HG03066 (cell line): ENCODE measurements around the gene BID.
A peak's percentile ranks its signal among the peaks of the same experiment; 100 is the strongest.
"Not testable (repeated sequence)": the region's sequence is repeated elsewhere in the genome, so short reads cannot be mapped to it uniquely, and the experiment has no call there.

Experiments used
- ATAC-seq: cut with Tn5 transposase; IDR thresholded peaks from one replicate; pipeline ENCODE4 v1.9.1; 2021; ENCODE audit warnings: low read depth; ENCODE audit not compliant: unreplicated experiment

BID gene

DNA sequence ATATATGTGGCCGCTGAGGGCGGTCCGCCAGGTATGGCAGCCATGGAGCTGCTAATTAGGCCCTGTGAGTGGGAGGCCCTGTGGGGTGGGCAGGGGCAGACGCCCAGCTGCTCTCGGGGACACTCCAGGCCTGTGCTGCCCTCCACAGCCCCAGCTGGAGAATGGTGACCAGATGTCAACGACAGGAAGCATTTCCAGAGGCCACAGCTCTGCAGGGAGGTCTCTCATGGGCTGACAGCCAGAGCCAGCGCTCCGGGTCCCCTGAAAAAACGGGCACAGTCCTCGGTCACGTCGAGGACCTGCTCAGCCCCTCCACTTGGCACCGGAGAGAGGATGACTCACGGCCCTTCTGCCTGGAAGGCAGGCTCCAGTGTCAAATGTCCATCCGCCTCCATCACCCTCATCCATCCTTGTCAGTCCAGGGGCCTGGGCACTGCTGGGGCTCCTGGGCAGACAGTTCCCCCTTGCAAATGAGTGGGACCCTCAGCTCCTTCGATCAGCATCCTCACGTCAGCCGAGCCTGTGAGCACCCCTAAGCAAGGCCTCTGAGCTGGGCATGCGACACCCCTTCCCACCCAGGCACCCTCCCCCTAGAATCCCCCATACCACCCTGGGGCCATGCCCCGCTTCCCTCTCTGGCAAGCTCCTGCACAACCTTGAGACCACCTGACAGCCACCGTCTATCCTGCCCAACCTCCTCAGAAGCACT lies 1.9 kb downstream of the BID start:
- ATAC-seq = no peak

DNA sequence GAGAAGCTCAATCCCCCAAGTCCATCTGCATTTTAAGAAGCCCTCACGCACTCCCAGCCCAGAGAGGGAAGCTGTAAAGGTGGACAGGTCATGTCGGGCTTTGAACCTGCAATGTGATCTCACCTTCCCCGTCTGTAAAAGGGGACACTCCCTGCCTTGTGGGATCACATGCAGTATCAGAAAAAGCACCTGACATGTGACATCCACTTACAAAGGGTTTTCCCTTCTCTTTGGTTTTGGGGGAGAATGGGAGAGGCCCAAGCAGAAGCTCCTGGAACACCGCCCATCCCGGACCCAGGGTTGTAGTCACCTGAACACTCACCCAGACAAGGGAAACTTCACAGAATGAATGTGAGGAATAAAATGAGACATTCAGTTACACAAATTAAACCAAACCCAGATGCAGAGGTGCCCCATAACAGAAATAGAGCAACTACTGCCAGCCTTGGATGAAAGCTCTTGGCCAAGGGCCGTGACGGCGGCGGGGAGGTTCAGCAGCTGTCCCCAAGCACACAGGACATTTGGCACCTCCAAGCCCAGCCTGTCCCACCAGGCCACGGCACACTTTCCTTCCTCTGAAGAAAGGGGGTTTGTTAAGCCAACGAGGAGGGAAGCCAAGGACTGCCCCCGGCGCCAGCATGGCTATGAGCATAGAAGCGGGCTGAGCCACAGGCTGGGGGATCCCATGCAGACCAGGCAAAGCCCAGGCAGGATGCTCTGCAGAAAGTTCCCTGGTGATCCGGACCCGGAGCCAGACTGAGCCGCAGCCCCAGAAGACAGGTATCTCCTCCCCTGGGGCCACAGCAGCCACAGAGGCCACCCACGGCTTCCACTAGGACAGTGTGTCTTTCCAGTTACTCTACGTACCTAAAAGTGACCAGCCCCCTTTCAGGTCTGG lies 3.8 kb downstream of the BID start:
- no peak for ATAC-seq

DNA sequence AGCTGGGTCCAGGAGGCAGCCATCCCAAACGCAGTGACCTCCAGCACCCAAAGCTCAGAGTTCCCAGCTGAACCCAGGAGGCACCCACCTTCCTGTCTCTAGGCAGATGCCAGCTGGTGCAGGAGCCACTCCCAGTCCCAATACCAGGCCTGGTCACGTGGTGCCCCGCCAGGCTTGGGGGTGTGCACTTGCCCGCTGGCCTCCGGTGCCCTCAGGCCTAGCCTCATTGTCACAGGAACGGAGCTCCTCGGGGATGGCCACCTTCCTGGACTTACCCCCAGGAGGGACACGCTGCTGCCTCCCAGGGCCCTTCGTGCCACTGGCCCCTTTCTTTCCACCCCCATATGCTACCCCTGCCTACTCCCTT lies 4.6 kb downstream of the BID start:
- ATAC-seq = no peak

DNA sequence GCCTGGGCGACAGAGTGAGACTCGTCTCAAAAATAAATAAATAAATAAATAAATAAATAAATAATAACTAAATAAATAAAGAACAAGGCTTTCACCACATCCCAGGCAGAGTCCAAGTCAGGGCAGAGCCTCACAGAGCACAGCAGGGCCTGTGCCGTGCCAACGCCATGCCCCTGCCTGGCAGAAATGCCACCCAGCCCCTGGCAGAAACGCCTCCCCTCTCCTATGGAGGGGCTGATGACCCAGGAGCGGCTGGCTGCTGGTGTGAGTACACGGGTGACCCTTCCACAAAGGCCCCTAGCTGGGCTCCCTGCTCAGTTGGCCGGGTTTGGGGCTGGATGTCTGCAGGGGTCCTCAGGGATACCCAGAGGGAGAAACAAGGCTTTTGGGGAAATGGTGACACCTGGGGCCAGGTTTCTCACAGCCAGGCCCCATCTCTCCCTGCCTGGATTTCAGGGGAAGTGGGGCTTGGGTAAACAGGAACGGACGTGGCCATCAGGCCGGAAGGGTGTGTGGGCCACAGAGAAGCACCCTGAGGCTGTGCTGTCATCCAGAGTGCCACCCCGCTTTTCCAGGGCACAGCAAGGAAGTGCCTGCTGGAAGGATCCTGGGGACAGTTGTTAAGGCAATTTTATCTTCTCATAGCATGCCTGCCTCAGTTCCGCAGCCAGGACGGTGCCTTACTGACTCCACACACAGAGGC lies 5.1 kb downstream of the BID start:
- ATAC-seq = no peak

DNA sequence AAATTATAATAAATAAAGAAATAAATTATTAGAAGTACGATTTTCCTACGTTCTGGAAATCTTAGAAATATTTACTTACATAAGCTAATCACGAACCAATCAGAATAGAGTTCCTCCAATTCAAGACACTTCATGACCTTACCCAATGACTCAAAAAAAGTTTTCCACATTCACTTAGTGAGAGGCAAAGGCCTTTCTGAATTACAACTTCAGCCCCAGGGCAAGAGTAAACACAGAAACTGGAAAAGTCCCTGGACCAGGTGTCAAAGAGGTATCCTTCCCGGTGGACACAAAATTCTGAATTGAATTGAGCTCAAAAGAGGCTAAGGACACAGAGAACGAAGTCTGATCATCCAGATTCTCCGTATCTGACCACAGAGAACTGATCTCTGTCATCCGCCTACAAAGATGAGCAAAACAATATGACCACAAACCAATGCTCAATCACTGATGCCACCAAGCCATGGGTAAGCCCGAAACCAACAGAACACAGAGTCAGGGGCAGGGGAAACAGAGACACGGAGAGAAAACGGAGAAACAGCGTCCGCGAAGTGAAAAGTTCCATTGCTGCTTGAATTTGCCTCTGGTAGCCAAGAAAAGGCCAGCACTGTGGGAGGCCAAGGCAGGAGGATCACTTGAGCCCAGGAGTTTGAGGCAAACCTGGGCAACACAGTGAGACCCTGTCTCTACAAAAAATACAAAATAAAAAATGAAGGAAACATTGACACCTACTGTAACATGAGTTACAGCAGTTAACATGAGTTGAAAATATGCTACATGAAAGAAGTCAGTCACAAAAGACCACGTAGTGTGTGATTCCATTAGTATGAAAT lies 6.8 kb downstream of the BID start:
- peak; percentile 61 for ATAC-seq

DNA sequence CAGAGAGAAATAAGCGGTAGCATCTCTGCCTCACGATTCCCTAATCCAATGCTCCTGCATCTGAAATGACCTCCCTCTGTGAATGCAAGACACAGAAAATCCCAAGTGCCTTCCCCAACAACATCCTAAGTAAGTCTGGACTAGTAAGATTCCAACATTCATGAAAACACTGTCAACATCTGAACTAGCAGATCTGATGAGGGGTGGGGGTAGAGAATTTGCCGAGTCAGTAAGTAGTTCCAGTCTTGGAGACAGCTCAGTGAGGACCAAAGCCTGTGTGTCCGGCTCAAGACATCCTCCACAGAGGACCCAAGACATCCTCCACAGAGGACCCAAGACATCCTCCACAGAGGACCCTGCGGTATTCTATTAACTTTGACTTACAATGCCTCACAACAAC lies 9.4 kb downstream of the BID start:
- ATAC-seq = not testable (repeated sequence)

DNA sequence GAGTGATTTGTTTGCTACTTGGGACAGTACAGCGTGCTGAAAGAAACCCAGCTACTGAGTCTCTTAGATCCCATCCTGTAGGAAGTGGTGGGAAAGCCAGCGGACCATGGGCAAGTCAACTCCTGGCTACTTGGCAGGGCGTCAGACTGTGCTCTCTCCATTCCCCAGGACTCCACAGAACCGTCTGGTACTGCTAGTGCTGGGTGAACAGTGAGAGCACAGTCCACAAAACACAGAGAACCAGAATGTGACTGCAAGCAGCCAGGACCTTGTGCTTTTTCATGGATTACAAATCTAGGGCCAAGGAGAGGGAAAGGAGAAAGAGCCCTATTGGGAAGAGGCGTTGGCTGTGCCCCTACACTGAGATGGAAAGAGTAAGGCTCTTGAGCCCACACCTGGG lies 10.2 kb downstream of the BID start:
- ATAC-seq = no peak

DNA sequence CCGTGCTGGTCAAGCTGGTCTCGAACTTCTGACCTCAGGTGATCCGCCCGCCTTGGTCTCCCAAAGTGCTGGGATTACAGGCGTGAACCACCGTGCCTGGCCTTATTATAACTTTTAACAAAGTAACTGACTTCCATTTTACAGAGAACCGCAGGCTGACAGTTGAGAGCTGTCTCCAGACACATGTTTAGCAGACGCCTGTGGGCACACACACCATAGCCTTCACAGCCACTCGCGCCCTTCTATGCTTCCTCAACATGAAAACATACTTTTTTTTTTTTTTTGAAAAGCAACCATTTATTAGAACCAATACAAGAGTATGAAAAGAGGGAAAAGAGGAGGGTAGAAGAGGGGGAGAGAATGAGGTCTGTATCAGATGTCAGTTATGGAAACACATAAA lies 10.8 kb downstream of the BID start:
- not testable (repeated sequence) for ATAC-seq

DNA sequence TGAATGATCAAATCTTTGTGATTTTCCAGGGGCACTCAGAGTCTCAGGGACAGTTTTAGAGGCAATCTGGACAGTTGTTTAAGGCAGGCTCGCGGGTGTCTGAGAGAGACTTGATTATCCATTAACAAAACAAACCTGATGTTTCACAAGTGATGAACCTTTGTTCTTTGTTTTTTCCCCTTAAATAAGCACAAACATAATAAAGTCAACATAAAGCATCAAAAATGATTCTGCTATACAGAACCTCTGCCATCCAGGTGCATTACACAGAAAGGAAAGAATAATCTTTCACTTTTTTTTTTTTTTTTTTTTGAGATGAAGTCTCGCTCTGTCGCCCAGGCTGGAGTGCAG lies 13.2 kb downstream of the BID start:
- ATAC-seq = no peak

DNA sequence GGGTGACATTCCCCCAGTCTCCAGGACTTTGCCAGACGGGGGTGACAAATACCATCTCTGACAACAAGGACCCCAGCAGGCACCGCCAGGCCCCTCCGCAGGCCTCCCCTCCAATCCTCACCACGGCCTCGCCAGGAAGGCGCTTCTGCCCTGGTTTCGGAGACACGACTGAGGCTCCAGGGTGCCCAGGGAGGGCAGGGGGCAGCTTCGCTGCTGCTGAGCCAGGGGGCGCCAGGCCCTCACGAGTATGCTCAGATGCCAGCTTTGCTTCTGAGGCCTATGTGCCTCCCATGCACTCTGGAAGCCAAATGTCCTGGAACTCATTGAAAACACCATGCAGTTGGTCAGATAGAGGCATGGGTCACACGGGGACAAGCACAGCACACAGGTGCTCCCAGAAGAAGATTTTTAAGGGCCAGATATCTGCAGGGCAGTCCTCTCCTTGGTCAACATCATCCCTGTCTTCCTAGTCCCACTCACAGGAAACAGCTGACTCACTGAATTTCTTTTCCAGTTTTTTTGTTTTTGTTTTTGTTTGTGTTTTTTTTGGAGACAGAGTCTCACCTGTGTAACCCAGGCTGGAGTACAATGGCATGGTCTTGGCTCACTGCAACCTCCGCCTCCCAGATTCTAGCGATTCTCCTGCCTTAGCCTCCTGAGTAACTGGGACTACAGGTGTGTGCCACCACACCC lies 19.9 kb downstream of the BID start:
- ATAC-seq = no peak

DNA sequence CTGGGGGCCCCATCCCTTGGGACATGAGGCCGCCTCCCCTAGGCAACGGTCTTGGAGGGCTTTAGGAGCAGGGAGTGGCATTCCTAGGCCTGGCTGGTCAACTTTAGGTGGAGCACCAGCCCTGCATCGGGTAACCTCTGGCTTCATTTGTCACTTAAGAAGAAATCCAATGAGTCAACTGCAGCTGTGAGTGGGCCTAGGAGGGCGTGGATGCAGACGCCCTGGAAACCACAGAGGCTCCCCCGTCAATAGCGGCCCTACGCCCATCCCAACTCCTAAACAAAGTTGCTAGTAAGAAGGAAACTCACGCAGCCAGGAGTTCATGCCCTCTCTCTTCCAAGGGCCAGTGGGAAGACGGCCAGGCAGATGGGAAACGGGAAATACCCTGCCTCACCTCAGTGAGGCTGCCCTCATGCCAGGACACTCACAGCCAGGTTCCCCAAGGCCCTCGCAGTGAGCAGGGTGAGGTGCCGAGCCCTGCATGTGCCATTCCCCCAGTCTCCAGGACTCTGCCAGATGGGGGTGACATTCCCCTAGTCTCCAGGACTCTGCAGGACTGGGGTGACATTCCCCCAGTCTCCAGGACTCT lies 20.8 kb downstream of the BID start:
- ATAC-seq = no peak

DNA sequence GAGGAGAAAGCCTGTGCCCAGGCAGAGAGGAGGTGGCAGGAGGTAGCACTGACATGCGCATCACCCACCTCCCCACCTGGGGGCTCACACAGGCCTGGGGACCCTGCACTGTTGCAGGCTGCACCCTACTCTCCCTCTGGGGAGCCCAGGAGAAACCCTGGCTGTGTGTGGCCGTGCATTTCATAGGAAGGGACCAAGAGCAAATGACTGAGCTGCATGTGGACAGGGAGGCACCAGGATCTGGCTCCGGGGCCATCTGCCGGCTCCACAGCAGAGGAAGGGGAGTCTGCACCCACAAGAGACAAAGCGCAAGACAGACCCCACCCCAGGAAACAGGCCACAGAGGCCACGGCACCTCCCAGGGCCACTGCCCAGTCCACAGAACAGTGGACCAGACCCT lies 22.7 kb downstream of the BID start:
- no peak for ATAC-seq

DNA sequence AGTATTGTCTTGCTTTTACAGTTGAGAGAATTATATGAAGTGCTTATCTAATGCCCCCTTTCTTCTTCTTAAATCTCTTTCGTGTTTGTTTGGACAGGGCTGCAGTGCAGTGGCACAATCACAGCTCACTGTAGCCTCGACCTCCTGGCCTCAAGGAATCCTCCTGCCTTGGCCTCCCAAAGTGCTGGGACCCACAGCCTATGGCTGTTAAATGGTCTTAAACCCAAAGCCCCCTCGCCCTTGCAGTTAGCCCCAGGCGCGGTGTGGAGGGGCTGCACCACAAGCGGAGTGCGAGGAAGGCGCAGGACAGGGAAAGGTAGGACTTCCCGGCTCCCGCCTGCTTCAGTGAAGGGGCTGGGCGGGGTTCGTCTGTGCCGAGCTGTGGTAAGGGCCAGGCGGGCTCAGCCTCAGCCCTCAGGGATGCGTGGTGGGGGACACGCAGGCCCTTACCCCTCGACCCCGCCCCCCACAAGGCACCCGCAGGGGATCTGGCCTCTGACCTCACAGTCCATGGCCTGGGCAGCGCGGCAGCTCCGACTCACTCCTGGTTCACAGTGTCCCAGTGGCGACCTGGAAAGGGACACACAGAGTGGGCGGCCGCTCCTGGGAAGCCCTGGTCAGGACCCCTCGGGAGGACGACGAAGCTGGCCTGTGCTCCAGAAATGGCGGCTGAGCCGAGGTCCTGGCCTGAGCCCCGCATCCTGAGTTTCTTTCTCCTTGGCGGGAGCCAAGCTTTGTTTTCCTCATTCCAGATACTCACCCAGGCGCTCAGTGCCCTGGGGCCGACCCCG lies 24.5 kb downstream of the BID start:
- ATAC-seq = no peak

DNA sequence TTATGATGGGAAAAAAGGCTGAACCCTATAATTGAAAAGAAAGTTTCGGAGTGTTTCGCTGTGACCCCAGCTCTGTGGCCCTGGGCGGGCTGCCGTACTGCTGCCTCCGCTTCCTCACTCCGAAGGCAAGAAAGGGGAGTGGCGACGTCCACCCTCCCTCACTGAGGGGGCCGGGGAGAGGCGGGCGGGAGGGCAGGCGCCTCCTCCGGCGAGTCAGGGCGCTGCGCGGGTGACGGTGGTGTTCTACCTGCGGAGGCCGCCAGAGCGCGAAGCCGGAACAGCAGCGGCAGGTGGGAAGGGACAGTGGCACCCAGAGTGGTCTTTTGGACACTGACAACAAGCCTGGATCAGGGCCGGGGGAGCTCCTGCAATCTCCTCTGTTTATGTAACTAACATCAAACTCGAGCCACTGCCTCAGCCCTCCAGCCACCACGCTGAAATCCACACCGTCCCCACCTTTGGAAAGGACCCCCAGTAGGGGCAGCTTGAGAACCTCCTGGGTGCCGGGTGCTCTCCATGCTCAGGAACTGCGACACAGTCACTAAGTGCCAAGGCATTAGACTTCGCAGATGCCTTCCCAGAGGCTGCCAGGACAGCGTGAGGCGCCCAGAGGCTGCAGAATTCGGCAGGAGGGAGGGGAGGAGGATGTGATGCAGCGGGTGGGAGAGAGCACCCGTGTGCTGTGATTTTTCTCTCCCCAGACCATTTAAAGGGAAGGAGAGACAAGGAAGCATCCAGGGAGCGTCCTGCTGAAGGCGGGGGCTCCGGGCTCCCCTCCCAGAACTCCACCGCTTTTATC lies 25.5 kb downstream of the BID start:
- no peak for ATAC-seq

DNA sequence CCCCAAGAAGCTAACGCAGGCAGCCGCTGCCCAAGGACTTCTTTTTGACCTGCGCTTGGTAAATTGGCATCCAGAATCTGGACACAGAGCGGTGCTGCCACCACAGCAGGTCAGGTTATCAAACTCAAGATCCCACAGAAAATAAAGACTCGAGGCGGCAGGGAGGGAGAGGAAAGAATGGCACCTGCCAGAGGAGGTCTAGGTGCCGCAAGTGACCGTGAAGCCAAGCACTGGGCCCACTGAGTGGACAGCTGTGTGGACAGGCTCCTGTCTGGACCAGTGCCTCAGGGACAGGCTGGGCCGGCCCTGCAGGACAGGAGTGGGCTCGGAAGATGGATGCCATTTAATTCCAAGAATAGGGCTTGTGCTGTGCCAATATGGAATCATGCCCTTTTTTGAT lies 27.4 kb downstream of the BID start:
- ATAC-seq = no peak

DNA sequence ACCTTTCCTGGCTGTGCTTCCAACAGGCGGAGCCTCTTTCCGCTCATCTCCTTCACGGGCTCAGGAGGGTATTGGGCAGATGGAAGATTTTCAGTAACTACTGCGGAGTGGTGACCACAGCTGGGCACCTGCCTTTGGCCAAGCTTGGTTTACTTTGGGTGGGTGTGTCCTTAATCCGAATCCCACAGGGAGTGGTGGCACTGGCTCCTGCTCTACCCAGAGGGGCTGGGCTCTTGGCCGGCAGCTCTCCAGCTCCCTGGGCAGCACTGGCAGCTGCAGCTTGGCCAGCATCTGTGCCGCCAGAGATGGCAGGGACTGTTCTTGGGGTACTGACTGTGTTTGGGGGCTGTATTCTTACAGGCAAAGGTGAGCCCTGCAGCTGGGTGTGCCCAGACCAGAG lies 29.8 kb downstream of the BID start:
- ATAC-seq = no peak

DNA sequence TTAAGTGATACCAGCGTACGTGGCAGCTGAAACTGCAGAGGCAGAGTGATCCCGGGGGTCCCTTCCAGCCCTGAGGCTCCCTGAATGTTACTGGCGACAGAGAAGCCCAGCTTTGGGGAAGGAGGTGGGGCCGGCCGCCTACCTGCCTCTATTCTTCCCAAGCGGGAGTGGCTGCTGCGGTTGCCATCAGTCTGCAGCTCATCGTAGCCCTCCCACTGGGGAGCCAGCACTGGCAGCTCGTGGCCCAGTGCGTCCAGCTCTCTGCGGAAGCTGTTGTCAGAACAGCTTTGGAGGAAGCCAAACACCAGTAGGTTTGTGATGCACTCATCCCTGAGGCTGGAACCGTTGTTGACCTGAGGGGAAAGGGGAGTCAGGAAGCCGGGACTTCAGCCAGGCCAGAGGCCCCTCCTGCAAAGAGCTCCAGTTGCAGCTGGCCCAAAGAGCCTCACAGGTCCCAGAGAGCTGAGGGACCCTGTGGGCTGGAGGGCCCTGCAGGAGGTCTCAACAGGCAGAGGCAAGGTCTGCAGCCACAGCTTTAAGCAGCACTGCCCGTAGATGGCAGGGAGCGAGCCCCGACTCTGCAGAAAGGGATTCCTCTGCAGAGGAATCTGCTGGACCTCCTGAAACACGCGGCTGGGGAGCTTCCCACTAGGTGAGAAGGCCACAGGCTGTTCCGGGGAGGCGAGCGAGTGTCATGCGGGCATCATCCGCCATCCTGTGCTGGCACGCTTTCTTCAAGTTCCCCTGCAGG lies 30.4 kb downstream of the BID start:
- no peak for ATAC-seq

DNA sequence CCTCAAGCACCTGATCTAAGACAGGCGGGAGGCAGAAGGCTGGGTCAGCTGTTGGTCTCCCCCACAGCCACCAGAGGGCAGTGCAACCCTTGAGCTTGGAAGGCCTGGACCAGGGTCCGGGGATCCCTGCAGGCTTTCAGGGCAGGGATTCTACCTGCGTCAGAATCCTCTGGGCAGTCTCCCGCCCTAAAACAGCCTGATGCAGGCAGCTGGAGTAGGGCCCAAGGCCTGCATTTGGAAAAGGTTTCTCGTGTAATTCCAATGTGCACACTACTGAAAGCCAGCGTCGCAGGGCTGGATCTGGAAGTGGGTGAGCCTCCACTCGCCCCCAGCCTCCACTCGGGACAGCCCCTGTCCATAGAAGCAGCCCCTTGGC lies 31.8 kb downstream of the BID start:
- no peak for ATAC-seq
